ENCODE results near the gene DSCAML1. TPM values are rescaled to one million over a fixed set of nuclear protein-coding genes. Genes with fewer than 3 reads are reported as not detected.
A peak's percentile ranks its signal among the peaks of the same experiment; 100 is the strongest.

The DSCAML1 gene
- total and polyA plus RNA-seq, 9 of the 15 experiments (the other 6 are each of a cell fraction or from before 2014, with no cell fraction given) = not detected

DNA sequence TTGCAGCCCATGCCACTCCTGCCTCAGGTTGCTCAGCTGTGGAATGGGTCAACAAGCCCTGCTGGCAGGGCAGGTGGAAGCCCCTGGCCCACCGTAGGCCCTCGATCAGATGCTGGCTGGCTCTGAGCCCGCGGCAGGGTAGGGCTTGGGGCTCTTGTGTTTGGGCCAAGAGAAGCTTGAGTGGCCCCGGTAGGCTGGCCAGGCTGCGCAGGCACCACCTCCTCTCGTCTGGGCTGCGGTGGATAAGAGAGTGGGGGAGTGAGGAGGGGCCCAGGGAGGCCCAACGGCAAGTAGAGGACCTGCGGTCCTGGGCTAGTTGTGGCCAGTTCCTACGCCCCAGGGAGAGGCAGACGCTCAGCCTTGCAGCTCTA, 354.2 kb downstream of the DSCAML1 start:
- Histone ChIP-seq H3K4me1 (replicated peaks in 1 of 2; ENCODE audit: control insufficient read depth in 2 of 2, insufficient read depth in 2 of 2, low read length in 2 of 2) (peaks cover 0 to 14% of the 10 kb centered on the region in 2 experiments; a peak in 2 of 5 replicates), H3K9ac (ENCODE audit: insufficient read depth in 1 of 2, low read depth in 2 of 2, low read length in 2 of 2) (peak overlapping the region in 1 of 2 experiments; percentile 33; a peak in 1 of 4 replicates), H2AFZ (ENCODE audit: low read depth, low read length) (no peak overlapping the region), H3K4me3 (no peak overlapping the region), H3K27me3 (ENCODE audit: control insufficient read depth in 2 of 2, insufficient read depth in 2 of 2, low read length in 2 of 2) (peaks cover 20 to 73% of the 10 kb centered on the region in 2 experiments; a peak in 4 of 5 replicates), H4K20me1 (replicated peaks; ENCODE audit: control insufficient read depth, insufficient read depth, low read length) (peaks cover 4% of the 10 kb centered on the region), H3K79me2 (ENCODE audit: control insufficient read depth, insufficient read depth, low read length) (no peaks in the 10 kb centered on the region), H3K4me2 (ENCODE audit: insufficient read depth, low read length) (no peak overlapping the region), H3K27ac (ENCODE audit: extremely low read depth, low read depth, low read length) (no peak overlapping the region), H3K9me3 (replicated peaks; ENCODE audit: control insufficient read depth, insufficient read depth, low read depth, low read length) (no peaks in the 10 kb centered on the region; the same call in 1 of the 2 replicates), H3K9me1 (ENCODE audit: control insufficient read depth, insufficient read depth, low read length) (no peaks in the 10 kb centered on the region), H3K36me3 (ENCODE audit: control insufficient read depth, insufficient read depth, low read length) (no peaks in the 10 kb centered on the region)
- FAIRE-seq (no peak), ATAC-seq (peak; percentile 32), DNase-seq (ENCODE audit: extremely low read depth in 1 of 4, low spot score in 3 of 4) (no peak)
- intact Hi-C loops (cut with micrococcal nuclease) (loop anchor here (5.0 kb wide), 1 partner anchor 364 kb away; no protein-coding TSS in a partner anchor), in situ Hi-C loops (cut with MboI) (loop anchor here (10.0 kb wide), 1 partner anchor 362 kb away; no protein-coding TSS in a partner anchor)
- POLR2A ChIA-PET = interaction anchor here (0.5 kb wide), 1 partner anchor 68 kb away, joined by 3 read pairs; no protein-coding TSS in a partner anchor
- WGBS (ENCODE audit: insufficient coverage, low coverage, missing lambda C conversion rate) = 4% methylated on average over 4 of the region's 12 CpGs
- CTCF ChIA-PET (ENCODE audit: low intra/inter-chr PET ratio) = no interaction called here
- no TSS peak for BruUV-seq (replicated peaks)
- TF ChIP-seq PHB (CRISPR knock-in tag; IDR thresholded peaks at IDR 0.05) = no peak
- TF ChIP-seq TCF3 (CRISPR knock-in tag; IDR thresholded peaks at IDR 0.05) = 0 out of 2 replicates have a peak, but pooled peaks have one; percentile 6
- no peak for TF ChIP-seq ZBED1 (IDR thresholded peaks at IDR 0.05)
- TF ChIP-seq NFE2 (IDR thresholded peaks at IDR 0.05; ENCODE audit: low read depth) = no peak
- TF ChIP-seq, protein P1, sequence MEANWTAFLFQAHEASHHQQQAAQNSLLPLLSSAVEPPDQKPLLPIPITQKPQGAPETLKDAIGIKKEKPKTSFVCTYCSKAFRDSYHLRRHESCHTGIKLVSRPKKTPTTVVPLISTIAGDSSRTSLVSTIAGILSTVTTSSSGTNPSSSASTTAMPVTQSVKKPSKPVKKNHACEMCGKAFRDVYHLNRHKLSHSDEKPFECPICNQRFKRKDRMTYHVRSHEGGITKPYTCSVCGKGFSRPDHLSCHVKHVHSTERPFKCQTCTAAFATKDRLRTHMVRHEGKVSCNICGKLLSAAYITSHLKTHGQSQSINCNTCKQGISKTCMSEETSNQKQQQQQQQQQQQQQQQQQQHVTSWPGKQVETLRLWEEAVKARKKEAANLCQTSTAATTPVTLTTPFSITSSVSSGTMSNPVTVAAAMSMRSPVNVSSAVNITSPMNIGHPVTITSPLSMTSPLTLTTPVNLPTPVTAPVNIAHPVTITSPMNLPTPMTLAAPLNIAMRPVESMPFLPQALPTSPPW (CRISPR knock-in tag; IDR thresholded peaks at IDR 0.05) = peak; percentile 57; the same call in 1 of the 2 replicates
- TF ChIP-seq SRSF7 (optimal IDR thresholded peaks at IDR 0.05; ENCODE audit: low read depth, low read length) = no peak
- TF ChIP-seq, protein P2, sequence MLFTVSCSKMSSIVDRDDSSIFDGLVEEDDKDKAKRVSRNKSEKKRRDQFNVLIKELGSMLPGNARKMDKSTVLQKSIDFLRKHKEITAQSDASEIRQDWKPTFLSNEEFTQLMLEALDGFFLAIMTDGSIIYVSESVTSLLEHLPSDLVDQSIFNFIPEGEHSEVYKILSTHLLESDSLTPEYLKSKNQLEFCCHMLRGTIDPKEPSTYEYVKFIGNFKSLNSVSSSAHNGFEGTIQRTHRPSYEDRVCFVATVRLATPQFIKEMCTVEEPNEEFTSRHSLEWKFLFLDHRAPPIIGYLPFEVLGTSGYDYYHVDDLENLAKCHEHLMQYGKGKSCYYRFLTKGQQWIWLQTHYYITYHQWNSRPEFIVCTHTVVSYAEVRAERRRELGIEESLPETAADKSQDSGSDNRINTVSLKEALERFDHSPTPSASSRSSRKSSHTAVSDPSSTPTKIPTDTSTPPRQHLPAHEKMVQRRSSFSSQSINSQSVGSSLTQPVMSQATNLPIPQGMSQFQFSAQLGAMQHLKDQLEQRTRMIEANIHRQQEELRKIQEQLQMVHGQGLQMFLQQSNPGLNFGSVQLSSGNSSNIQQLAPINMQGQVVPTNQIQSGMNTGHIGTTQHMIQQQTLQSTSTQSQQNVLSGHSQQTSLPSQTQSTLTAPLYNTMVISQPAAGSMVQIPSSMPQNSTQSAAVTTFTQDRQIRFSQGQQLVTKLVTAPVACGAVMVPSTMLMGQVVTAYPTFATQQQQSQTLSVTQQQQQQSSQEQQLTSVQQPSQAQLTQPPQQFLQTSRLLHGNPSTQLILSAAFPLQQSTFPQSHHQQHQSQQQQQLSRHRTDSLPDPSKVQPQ (CRISPR knock-in tag; IDR thresholded peaks at IDR 0.05; ENCODE audit: borderline replicate concordance) = no peak
- peak; percentile 64 to 68 for TF ChIP-seq NRF1 (conservative IDR thresholded peaks at IDR 0.05 in 1 of 2, IDR thresholded peaks at IDR 0.05 in 1 of 2)
- no peak for TF ChIP-seq KLF13 (tag; IDR thresholded peaks at IDR 0.05; ENCODE audit: borderline replicate concordance, low read depth)
- TF ChIP-seq FOXK1 (CRISPR knock-in tag; IDR thresholded peaks at IDR 0.05; ENCODE audit: borderline replicate concordance) = no peak
- no peak for TF ChIP-seq NFIX (CRISPR knock-in tag; IDR thresholded peaks at IDR 0.05; ENCODE audit: low read depth)
- TF ChIP-seq NFIC (IDR thresholded peaks at IDR 0.05) = no peak
- no peak for TF ChIP-seq ATF1 (CRISPR knock-in tag; IDR thresholded peaks at IDR 0.05)
- no peak for TF ChIP-seq ATF1 (tag; IDR thresholded peaks at IDR 0.05)
- no peak for TF ChIP-seq HSF4 (CRISPR knock-in tag; IDR thresholded peaks at IDR 0.05; ENCODE audit: borderline replicate concordance)
- TF ChIP-seq, protein P3, sequence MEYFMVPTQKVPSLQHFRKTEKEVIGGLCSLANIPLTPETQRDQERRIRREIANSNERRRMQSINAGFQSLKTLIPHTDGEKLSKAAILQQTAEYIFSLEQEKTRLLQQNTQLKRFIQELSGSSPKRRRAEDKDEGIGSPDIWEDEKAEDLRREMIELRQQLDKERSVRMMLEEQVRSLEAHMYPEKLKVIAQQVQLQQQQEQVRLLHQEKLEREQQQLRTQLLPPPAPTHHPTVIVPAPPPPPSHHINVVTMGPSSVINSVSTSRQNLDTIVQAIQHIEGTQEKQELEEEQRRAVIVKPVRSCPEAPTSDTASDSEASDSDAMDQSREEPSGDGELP (CRISPR knock-in tag; IDR thresholded peaks at IDR 0.05; ENCODE audit: borderline replicate concordance) = no peak
- TF ChIP-seq, protein P4, sequence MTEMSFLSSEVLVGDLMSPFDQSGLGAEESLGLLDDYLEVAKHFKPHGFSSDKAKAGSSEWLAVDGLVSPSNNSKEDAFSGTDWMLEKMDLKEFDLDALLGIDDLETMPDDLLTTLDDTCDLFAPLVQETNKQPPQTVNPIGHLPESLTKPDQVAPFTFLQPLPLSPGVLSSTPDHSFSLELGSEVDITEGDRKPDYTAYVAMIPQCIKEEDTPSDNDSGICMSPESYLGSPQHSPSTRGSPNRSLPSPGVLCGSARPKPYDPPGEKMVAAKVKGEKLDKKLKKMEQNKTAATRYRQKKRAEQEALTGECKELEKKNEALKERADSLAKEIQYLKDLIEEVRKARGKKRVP (CRISPR knock-in tag; IDR thresholded peaks at IDR 0.05) = no peak

Measured in K562 (cell line).